ENCODE measurements around the gene TNXB.
A peak's percentile ranks its signal among the peaks of the same experiment; 100 is the strongest.
"Not testable (repeated sequence)": the region's sequence is repeated elsewhere in the genome, so short reads cannot be mapped to it uniquely, and the experiment has no call there.

TNXB gene

DNA sequence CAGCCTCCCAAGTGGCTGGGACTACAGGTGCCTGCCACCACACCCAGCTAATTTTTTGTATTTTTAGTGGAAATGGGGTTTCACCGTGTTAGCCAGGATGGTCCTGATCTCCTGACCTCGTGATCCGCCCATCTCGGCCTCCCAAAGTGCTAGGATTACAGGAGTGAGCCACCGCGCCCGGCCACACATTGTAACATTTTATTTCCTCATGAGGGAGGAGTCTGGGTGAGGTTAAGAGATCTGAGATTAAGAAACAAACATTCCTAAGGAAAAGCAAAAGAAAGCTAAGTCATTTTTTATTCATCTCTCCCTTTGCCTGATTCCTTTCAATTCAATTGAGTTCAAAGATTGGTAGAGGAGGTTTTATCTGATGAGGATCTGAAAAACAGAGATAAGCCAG lies 35.1 kb upstream of the TNXB start:
- not testable (repeated sequence) for DNase-seq (ENCODE audit: low read depth in 2 of 2)

DNA sequence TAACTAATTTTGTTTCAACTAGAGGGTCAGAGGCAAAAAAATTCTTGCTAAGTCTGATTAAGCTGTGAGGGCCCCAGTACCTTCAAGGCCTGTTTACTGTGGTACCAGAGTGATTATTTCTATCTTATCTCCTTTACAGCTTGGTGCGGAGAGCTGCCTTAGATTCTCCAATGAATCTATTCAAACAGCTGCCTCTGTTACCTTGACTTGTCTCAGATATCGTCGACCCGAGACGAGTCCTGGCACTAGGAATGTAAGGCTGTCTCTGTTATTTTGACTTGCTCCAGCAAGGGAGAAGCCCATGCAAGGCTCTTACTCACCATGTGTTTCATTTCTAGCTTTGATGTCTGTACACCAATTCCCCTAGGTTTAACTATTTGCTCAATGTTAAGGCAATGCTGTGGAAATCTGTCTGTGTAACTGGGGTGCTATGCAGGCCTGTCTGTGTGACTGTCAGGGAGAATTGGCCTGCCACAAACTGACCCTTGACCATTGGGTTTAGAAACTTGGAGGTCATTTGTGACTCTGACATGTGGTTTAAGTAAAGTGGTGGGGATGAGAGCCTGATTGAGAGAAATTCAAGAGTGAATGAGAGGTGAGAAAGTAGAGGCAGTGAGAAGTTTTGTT lies 31.4 kb upstream of the TNXB start:
- DNase-seq (ENCODE audit: low read depth in 2 of 2) = no peak

DNA sequence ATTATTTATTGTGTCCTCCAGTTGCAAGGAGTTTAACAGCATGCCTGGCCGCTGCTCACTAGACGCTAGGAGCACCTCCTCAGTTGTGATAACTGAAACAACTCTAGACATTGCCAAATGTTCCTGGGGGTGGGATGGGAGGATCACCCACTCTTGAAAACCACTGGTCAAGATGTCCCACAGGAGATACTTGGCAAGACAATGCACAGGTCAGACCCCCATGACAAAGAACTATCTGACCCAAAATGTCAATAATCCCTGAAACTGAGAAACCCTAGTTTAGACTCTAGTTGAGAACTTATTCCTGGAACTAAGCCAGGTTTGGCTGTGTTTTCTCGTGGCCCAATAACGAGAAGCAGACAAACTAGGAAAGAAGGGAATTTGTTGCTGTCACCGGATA lies 30.5 kb upstream of the TNXB start:
- DNase-seq (ENCODE audit: low read depth in 2 of 2) = no peak

DNA sequence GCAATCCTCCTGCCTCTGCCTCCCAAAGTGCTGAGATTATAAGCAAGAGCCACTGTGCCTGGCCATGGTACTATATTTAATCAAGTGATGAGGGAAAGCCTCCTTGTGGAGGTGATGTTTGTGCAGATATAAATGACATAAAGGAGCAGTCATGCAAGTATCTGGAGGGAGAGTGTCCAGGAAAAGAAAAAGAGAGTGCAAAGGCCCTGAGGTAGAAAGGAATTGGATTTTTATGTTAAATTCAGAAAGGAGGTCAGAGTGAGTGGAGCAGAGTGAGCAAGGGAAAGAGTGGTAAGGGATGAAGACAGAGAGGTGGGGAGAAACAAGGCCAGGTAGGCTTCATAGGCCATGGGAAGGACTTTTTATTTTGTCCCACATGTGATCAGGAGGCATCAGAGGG lies 28.3 kb upstream of the TNXB start:
- no peak for DNase-seq (ENCODE audit: low read depth in 2 of 2)

DNA sequence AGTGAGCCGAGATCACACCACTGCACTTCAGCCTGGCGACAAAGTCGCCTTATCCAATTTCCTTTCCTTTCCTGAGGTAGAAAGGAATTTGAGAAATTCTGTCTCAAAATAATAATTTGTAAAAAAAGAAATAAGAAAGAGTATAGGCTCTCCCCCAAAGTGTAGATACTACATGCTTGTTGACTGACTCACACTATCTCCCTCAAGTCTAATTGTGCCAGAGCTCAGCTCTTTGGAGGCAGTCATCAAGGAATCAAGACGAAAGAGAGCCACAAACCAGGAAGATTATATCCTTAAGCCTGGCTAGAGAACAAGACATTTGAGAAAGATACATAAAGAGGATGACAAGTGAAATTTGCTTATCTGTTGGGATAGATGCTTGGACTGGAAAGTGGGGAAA lies 24.6 kb upstream of the TNXB start:
- no peak for DNase-seq (ENCODE audit: low read depth in 2 of 2)

DNA sequence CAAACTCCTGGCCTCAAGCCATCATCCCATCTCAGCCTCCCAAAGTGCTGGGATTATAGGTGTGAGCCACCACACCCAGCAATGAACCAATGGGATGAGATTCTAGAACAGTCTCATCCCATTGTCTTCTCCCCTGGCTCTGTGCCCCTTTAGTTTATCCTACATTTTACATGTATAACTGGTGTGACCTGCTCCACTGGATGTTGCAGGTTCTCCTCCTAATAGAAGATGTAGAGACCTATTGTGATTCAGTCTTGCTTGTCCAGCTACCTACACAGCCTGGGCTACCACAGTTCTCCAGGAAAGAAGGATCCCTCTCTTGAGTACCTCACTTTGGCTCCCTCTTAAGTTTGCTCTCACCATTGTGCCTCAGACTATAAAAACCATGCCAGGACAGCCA lies 23.0 kb upstream of the TNXB start:
- DNase-seq (ENCODE audit: low read depth in 2 of 2) = no peak

DNA sequence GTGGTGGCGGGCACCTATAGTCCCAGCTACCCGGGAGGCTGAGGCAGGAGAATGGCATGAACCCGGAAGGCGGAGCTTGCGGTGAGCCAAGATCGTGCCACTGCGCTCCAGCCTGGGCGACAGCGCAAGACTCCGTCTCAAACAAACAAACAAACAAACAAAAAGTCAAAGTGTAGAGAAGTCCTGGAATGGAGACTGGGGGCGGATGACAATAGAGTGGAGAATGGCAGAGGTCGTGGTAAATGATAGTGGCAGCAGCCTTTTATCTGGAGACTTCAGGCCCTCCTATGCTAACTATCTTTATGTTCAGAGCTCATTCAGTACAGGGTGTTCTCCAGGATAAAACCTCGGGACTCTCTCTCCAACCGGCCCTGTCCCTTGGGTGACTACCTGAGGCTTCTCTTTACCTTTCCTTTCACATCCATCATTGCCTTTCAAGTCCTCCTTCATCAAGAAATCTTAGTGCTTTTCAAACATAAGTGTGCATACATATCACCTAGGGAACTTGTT lies 22.4 kb upstream of the TNXB start:
- DNase-seq (ENCODE audit: low read depth in 2 of 2) = no peak

DNA sequence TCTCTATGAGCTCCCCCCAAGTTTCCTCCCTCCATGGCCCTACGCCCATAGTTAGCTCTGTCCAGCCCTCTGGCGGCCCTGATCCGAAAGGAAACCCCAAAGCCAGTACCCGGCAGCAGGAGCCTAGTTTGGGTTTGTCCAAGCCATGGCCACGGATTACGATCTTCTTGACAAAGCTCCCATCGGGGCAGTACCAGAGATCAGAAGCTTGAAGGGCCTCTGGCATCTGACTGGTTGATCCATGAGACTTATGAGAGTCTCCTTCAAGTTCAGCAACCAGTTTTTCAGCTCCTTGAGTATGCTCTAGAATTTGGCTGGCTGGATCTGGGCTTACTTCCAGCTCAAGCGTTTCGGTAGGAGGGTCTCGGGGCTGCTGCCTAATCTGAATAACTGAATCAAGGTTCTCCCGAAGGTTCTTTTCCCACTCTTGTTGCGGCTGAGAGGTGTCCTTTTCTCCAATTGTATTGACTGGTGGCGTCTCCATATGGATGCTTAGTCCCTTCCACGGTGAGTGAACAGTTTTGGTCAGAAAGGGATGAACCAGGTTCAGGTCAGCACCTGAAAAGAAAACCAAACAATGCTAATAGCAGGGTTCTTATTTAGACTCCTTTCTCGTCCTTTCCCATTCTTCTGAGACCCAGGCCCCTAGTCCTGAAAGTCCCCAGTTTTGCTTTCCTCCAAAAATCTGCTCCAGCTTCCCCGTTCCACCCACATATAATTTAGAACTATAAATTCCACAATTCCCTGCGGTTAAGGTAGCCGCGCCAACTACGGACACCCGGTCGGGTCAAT lies 20.4 kb upstream of the TNXB start:
- no peak for DNase-seq (ENCODE audit: low read depth in 2 of 2)

DNA sequence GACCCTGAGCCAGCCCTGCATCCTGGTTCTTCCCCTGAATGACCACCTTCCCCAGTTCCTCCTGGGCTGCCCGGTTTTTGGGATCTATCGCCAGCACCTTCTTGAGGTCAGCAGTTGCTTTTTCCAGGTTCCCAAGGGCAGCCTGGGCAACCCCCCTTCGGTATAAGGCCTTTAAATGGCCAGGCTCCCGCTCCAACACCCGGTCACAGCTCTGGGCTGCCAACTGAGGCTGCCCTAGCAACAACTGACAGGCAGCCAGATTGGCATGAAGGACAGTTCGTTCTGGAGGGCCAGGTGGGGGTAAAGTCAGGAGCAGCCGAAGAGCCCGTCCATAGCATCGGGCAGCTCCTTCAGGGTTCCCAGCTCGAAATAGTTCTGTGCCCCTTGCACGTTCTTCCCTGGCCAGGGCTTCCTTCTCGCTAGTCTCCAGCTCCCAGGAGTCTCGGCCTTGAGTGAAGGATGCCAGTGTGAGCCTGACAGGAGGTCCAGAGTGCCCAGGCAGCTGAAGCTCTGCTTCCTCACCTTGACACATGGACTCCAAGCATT lies 19.7 kb upstream of the TNXB start:
- DNase-seq (ENCODE audit: low read depth in 2 of 2) = no peak

DNA sequence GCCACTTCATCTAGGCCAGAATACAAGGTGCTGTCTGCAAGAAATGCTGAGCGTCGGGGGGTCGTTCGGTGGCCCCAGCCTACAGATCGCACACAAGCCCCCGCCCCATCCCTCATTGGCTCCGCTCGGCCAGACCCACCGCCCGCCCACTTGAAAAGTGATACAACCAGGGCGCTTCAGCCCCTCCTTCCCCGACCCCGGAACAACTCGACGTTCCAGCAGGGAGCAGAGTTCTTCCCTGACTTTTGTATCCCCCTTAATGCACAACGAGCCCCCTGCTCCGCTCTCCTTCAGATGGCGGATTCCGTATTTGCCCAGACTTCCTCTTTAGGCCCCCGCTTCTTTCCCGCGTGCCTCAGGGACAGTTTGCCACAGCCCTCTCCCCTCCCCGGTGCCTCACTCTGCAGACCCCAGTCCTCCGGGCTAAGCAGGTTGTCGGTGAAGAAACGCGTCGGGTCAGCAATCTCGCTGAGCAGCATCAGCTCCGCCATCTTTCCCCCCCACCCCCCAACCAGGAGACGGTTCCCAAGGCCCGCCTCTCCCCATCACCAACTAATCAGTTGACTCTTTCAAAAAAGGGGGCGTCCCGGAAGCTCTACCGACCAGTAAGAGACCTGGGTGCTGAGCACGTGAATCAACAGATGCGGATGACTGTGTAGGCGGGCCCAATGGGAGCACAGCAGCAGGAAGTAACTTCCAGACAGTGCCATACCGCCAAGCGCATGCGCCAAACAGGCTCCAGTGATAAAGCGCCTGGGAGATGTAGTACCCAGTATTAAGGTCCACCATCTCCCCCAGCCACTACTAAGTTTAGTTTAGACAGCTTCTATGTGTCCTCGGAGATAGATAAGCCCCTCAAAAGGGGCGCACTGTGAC lies 18.8 kb upstream of the TNXB start, which contains the start of gene ATF6B:
TSS of gene ATF6B (minus strand) at position 530 of the 876 bp plus-strand sequence. CDS start at position 491, 39 bp downstream.
- DNase-seq (ENCODE audit: low read depth in 2 of 2) = peak; percentile 88 to 94

DNA sequence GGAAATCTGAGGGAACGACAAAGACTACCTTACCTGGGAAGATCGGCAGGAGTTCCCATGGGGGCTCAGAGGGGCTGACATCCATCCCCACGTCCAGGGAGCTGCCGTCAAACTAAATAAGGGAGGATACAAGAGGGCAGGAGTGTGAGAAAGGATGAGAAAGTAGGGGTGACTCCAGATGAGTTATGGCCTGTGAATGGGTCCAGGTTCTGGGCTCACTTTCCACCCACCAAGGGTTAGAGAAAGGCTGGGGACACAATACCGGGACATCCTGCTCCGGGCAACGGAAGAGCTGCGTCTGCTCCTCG lies 18.2 kb upstream of the TNXB start:
- DNase-seq (ENCODE audit: low read depth in 2 of 2) = no peak

DNA sequence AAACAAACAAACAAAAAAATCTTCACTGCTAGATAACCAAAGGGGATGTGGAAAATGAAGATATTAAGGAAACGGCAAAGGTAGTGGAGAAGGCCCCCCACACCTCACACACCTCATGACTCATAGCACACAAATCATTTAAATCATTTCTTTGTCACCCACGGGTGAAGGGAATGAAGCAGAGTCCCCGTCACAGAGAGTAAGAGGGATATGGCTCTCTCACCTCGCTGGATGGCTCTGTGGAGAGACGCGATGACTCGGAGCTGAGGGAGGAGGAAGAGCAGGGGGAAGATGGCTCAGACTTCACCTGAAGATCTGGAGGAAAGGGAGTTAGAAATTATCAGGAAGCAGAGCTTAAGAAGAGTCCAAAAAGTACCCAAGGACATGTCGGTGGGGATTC lies 17.7 kb upstream of the TNXB start:
- no peak for DNase-seq (ENCODE audit: low read depth in 2 of 2)

DNA sequence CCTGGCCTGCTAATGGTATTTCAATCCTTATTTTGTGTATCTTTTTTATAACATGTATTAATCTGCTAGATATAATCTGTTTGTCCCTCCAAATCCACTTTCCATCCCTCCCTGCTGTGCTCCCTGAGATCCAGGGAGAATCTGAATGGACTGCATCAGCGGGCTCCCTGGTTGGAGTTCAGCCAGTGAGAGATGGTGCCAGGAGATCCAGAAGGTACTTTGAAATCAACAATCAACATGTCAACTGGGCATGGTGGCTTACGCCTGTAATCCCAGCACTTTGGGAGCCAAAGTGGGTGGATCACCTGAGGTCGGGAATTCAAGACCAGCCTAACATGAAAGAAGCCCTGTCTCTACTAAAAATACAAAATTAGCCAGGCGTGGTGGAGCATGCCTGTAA lies 14.5 kb upstream of the TNXB start:
- DNase-seq (ENCODE audit: low read depth in 2 of 2) = no peak

DNA sequence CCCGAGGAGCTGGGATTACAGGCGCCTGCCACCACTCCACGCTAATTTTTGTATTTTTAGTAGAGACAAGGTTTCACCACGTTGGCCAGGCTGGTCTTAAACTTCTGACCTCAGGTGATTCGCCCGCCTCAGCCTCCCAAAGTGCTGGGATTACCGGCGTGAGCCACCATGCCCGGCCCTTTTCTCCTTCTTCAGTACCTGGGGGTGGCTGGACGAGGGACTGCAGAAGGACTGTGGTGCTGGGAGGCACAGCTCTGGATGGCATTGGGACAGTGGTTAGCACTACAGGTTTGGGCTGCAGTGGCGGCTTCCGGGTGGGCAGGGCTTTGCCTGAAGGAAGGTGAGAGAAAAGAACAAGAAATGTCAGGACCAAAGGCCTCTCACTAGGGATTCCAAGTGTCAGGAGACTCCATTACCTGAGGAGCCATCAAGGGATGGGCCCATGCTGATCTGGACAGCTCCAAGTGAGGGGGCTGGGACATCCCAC lies 11.5 kb upstream of the TNXB start:
- DNase-seq (ENCODE audit: low read depth in 2 of 2) = no peak

DNA sequence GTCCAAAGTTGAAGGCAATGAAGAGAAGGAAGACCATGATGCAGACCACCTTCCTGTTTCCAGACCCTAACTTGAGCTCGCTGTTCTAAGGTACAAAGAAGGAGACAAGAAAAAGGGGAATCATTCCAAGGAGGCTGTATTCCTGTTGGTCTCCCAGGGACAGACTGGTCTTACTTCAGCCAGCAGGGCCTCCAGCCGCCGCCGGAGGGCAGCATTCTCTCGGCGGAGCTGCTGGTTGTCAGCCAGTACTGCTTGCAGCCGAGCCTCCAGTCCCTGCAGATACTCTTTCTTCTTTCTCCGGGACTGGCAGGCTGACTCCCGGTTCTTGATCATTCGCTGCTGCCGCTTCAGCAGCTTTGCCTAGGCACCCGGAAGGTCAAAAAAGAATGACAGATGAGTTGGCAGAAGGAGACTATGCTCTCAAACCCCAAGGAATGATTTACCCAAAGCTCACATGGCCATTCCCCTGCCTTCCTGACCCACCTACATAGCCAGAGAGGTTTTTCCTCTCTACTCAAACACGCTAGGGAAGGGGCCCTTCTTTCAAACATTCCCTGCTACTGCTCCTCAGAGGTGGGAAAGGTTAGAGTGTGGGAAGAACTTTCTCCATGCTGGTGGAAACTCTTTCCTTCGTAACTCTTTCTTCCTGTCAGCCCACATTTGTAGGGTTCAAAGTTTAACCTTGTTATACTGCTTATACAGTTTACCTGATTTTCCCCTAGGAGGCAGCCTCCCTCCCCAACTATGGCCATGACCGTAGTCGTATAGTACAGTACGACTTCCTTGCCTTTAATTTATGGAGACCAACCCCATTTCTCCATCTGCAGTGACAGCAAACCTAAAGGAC lies 9.9 kb upstream of the TNXB start:
- peak; percentile 47 to 62 for DNase-seq (ENCODE audit: low read depth in 2 of 2)

DNA sequence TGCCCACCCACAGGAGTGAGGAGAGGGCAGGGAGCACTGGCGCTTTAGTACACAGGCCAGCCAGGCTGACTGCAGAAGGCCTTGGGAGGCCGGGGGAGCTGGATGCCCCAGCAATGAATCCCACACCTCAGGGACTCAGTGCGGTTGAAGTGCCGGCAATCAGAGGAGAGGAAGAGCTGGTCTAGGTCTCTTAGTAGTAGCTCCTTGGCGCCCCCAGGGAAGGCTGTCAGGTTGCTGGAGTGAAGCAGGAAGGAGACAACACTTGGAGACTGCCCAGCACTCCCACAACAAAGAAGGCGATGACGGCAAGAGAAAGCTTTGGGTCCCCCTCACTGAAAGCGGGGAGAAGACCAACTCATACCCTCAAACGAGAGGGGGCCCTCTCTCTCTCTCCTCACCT lies 8.3 kb upstream of the TNXB start:
- no peak for DNase-seq (ENCODE audit: low read depth in 2 of 2)

DNA sequence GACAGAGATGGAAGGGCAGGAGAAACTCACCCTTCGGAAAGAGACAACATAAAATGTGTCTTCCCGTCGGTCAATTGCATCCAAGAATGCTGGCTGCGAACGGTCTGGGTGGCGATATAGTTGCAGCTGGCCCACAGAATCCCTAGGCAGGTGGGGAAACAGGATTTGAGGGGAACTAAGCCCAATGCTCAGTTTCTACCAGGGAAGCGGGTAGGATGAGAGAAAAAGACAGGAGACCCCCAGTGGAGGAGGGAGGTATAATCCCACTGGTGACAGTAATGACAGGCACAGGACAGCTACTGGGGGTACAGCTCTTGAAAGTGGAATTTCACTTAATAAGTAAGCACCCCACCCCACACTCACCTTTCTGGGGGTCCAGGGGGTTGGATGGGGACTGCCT lies 7.5 kb upstream of the TNXB start:
- no peak for DNase-seq (ENCODE audit: low read depth in 2 of 2)

DNA sequence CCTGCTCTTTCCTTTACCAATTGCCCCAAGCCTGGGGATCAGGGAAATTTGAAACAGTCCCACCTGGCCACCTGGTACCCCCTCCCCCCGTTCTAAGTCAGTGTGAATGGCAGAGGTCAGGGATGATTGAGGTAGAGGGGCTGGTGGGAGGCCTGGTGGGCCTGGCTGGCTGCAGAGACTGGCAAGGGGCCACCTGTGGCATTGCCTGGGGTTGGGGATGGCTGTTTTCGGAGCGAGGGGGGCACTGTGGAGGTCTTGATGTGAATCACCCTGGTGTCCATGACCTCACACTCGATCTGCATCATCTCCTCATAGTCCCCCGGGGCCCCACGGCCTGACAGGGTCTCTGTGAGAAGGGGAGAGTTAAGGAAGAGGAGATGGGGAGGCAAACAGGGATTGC lies 6.5 kb upstream of the TNXB start:
- DNase-seq (ENCODE audit: low read depth in 2 of 2) = no peak

DNA sequence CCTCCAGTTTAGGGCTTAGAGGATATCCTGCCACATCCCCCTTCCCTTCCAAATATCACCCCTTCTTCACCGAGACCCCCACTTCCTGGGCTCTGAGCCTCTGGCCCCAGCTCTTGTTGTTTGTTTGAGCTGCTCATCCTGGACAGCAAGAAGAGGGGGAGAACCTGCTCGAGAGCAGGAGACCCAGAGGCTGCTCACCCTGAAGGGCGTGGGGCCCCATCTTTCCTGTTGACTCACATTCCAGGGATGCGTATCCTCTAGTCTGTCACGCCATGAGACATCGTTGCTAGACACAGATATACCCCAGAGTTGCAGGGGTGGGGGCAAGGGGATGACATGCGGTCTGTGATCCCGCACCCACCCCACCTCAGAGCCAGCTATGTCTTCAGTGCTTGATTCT lies 5.7 kb upstream of the TNXB start:
- DNase-seq (ENCODE audit: low read depth in 2 of 2) = no peak

DNA sequence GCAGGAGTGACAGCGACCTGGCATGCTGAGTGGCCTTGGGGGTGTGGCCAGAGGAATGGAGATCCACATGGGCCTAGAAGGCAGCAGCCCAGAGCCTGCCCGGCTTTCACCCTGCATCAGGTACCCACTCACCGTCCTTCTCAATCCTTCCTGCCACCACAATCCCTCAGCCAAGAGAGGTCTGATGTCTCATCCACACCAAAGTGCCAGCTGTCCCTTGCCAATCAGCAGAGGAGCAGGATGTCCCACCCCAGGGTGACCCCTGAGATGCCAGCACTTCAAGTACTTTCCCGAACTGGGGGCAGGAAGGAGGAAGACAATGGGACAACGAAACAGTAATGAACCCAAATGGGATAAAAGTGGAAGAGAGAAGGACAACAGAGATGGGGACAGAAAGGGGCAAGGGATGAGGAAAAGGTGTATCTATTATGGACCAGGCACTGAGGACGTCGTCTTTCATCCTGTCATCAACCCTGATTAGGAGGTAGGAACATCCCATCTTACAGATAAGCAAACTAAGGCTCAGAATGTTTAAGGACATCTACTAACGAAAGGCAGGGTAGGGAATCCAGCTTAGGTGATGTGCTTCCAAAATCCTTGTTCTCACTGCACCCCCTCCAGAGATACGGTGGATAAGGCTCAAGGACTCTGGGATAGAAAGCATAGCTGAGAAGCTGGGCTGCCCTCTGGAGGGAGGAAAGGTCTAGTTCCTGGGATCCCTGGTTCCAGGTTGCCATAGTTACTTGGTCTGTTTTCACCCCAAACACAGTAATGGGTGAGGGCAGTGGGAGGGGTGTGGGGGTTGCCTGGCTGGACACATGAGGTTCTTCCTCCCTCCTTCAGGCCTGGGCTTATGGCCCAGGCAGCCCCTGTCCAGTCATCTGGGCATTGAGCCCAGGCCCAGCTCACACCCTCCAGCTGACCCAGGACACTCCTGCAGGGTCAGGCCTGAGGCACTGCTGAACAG lies 4.5 kb upstream of the TNXB start:
- no peak for DNase-seq (ENCODE audit: low read depth in 2 of 2)
